H1 (cell line): ENCODE measurements around the gene RELN.

Source experiments
- CBX8 ChIP-seq: fragments of 300-800, 300-1000 bp; sonication (generic); IDR thresholded peaks from 2 replicates; pipeline ENCODE4 v1.7.1; 2016; ENCODE audit warnings: low read depth, low read length, borderline replicate concordance
- TF ChIP-seq, protein P1 (sequence below), 3 experiments: IDR thresholded peaks; 1 replicate in 2 of 3; 2 replicates in 1 of 3; pipeline versions ENCODE4 v1.5.1 to v1.6.1; 2011; ENCODE audit warnings: low read length in 3 of 3, mild to moderate bottlenecking in 3 of 3, inconsistent platforms in 2 of 3, low read depth in 1 of 3, moderate library complexity in 1 of 3; ENCODE audit not compliant: insufficient read depth in 1 of 3; ENCODE audit errors: control extremely low read depth in 1 of 3

DNA sequence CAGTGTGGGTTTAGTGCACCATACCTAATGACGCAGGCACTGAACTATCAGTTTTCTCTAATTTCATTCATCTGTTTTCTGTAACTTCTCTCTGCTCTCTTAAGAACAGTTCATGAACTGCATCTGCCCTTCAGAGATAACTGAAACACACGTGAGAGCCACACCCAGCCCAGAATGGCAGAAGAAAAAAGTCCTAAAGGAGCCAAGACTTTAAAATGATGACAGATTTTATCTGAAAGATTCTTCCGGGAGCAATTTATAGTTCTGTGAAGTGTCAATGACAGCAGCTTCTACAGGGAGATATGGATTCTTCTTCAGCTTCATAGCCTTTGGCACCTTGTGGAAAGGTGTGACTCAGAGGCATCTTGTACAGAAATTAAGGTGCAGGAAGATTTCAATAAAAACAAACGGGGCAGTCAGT is 332.0 kb downstream of the RELN start:
- TF ChIP-seq, protein P1, sequence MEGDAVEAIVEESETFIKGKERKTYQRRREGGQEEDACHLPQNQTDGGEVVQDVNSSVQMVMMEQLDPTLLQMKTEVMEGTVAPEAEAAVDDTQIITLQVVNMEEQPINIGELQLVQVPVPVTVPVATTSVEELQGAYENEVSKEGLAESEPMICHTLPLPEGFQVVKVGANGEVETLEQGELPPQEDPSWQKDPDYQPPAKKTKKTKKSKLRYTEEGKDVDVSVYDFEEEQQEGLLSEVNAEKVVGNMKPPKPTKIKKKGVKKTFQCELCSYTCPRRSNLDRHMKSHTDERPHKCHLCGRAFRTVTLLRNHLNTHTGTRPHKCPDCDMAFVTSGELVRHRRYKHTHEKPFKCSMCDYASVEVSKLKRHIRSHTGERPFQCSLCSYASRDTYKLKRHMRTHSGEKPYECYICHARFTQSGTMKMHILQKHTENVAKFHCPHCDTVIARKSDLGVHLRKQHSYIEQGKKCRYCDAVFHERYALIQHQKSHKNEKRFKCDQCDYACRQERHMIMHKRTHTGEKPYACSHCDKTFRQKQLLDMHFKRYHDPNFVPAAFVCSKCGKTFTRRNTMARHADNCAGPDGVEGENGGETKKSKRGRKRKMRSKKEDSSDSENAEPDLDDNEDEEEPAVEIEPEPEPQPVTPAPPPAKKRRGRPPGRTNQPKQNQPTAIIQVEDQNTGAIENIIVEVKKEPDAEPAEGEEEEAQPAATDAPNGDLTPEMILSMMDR (IDR thresholded peaks at IDR 0.05; ENCODE audit: control extremely low read depth in 1 of 3, insufficient read depth in 1 of 3, low read depth in 1 of 3, low read length in 3 of 3) = no peak
- no peak for TF ChIP-seq CBX8
